GM19372 (cell line): ENCODE results near the gene DDX51.
"Not testable (repeated sequence)": the region's sequence is repeated elsewhere in the genome, so short reads cannot be mapped to it uniquely, and the experiment has no call there.

ENCODE experiments used
- ATAC-seq: cut with Tn5 transposase; IDR thresholded peaks from one replicate; pipeline ENCODE4 v1.9.1; 2021; ENCODE audit warnings: mild to moderate bottlenecking, low read depth, moderate library complexity; ENCODE audit not compliant: unreplicated experiment

The DDX51 gene

GRCh38 chr12:132125736-132126135 lies 18.4 kb downstream of the DDX51 start:
- no peak for ATAC-seq

GRCh38 chr12:132124766-132125425 lies 19.2 kb downstream of the DDX51 start:
- ATAC-seq, result no peak

DNA sequence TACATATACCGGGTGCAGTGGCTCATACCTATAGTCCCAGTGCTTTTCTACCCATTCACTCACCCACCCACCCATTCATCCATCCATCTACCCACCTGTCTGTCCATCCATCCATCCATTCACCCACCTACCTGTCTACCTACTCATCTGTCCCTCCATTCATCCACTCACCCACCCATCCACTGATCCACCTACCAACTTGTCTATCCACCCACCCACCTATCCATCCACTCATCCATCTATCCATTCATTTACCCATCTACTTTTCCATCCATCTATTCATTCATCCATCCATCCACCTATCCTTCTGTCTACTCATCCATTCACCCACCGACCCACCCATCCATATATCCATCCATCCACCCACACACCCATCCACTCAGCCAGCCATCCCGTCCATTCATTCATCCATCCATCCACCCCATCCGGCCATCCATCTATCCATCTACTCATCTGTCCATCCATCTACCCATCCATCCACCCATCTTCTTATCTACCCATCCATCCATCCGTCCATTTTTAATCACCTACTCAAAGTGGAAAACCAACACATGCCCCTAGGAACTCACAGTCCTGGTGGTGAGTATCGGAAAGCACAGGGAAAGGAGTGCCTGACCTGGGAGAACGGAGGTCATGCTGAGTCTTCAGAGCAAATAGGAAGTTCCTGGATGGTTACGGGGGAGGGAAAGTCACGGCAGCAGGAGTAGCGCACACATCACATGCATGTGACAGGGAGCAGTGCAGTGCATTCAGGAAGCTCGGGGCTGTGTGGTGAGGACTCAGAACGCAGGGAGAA lies 20.0 kb downstream of the DDX51 start:
- ATAC-seq, result no peak

- ATAC-seq, result no peak
These were observed 22.8 kb downstream of the DDX51 start for GRCh38 chr12:132121283-132121682.

- no peak for ATAC-seq
These were observed 25.2 kb downstream of the DDX51 start for GRCh38 chr12:132118876-132119275.

DNA sequence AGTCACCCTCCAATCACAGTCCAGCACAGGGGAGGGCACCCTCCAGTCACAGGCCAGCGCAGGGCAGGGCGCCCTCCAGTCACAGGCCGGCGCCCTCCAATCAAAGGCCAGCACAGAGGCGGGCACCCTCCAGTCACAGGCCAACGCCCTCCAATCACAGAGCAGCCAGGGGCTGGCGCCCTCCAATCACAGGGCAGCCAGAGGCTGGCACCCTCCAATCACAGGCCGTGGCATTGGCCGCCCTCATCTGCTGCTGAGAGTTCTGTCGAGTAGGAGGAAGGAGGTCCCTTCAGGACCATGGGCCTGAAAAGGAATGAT lies 26.6 kb downstream of the DDX51 start:
- no peak for ATAC-seq

DNA sequence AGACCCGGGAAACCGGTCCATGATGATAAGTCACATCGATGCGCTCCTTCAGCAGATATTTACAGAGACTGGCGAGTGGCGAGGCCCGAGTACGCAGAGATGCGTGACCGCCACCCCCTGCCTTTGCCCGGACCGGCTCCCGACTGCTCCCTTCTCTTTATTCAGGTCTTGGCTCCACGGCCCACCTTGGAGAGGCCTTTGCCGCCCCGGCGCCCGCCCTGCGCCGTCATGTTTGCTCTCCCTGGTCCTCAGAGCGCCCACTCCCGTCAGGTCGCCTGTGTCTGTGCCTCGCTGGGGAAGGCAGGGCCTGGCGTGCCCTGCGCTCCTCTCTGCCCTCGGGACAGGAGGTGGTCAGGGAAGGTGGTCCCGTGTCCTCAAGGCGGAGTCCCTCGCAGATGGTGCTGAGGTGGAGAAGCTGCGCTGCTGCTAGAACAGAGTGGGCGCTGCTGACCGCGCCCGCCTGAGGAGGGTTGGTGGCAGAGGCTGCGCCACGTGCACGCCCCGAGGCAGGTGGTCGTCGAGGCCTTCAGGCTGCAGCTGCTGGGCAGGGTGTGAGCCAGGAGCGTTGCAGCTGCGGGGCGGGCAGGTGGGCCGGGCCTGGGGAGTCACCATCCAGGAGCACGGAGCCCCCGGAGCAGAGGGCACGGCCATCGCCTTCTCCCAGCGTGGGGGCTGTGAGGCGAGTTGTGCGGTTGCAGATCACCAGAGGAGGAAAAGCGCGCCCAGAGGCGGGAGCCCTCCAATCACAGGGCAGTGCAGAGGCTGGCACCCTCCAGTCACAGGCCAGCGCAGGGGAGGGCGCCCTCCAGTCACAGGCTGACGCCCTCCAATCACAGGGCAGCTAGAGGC lies 27.2 kb downstream of the DDX51 start:
- ATAC-seq, result no peak

- no peak for ATAC-seq
These were observed 28.6 kb downstream of the DDX51 start for GRCh38 chr12:132115500-132115899.

- ATAC-seq, result no peak
These were observed 29.5 kb downstream of the DDX51 start for GRCh38 chr12:132114667-132115066.

- no peak for ATAC-seq
These were observed 32.3 kb downstream of the DDX51 start for GRCh38 chr12:132111654-132112304.

- no peak for ATAC-seq
These were observed 33.4 kb downstream of the DDX51 start for GRCh38 chr12:132110677-132111076.

DNA sequence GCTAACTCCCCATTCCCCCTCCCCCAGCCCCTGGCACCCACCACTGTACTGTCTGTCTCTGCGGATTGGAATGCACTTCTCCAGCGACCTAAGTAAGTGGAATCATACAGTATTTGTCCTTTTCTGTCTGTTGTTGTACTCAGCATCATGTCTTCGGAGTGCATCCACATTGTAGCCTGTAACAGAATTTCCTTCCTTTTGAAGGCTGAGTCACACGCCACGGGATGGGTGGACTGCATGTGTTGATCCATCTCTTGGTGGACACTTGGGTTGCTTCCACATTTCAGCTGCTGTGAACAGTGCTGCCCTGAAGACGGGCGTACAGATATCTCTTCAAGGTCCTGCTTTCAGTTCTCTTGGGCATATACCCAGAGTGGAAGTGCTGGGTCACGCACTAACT lies 34.4 kb downstream of the DDX51 start:
- no peak for ATAC-seq

- ATAC-seq, result no peak
These were observed 35.8 kb downstream of the DDX51 start for GRCh38 chr12:132108211-132108832.

DNA sequence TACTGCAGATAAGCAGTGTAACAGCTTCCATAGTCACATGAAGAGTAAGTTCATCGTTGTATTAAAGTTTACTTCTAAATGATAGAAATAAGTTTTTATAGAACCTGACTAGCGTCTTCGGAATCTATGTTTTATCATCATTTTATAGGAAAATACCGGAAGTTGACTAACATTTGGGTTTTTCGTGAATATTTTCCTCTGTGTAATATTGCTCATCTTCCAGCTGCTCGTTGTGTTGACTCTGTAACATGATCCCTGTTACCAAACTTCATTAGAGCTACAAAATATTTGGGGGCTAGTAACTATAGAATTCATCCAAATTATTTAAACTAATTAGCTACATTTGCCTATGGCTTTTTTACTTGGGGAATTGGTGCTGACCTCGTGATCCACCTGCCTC lies 37.2 kb downstream of the DDX51 start:
- ATAC-seq, result no peak

- no peak for ATAC-seq
These were observed 38.7 kb downstream of the DDX51 start for GRCh38 chr12:132105467-132105866.

DNA sequence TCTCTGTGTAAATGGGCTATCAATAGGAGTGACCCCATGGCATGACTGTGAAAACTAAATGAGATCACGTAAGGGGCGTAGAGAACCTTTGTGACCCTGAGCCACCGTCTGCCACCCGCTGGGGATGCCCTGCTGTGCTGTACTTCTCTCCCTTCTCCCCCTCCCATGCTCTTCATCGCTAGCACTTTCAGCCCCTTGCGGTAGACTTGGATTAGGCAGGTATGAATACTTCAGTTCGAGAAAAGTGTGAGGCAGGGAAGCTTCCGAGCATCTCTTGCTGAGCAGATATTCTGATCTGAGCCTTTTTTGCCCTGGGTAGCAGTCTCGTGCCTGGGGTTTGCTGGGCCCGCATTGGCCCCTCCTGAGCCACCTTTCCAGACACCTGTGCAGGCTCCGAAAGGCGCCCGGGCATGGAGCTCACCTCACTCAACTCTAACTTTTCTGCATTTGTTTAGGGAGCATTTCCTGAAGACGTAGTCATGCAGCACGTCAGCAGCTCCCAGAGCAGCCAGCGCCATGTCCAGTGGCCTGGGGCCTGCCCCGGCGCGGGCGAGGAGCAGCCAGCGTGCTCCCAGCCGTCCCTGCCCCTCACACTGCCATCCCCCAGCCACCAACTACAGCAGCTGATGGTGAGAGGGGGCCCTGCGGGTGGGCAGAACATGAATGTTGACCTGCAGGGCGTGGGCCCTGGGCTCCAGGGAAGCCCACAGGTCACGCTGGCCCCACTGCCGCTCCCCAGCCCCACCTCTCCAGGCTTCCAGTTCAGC lies 40.4 kb downstream of the DDX51 start:
- ATAC-seq, result no peak

DNA sequence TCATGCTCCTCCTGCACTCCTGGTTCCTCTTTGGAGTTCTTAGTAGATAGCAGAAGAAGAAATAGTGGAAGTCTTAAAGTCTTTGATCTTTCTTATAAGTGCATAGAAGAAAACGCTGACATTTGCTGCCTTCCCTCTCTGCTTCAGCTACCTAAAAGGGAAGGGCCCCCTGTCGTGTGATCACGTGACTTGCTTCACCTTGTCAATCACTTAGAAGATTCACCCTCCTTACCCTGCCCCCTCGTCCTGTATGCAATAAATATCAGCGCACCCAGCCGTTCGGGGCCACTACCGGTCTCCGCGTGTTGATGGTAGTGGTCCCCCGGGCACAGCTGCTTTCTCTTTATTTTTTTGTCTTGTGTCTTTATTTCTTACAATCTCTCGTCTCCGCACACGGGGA lies 41.0 kb downstream of the DDX51 start:
- not testable (repeated sequence) for ATAC-seq

- no peak for ATAC-seq
These were observed 41.8 kb downstream of the DDX51 start for GRCh38 chr12:132102297-132102696.

- ATAC-seq, result no peak
These were observed 43.6 kb downstream of the DDX51 start for GRCh38 chr12:132100306-132101065.
